ENCODE measurements around the gene ZNF423. TPM values are rescaled to one million over a fixed set of nuclear protein-coding genes. Genes with fewer than 3 reads are reported as not detected.

ZNF423 gene
- total RNA-seq, 3 donors from 2014 or later (not counting 1 experiment from before 2014, with no cell fraction given), result not detected

- H3K27me3 Mint-ChIP-seq (ENCODE audit: low read depth in 2 of 2), result peaks cover 18 to 41% of the 10 kb centered on the region in 2 donors
- 12% methylated on average over 18 of the region's 18 CpGs for WGBS (ENCODE audit: insufficient coverage)
- intact Hi-C loops (cut with micrococcal nuclease), result no loop called here
Measured at GRCh38 chr16:49484451-49484849, 371.5 kb downstream of the ZNF423 start.

GRCh38 chr16:49483651-49484450 lies 372.1 kb downstream of the ZNF423 start:
- Histone ChIP-seq H3K36me3 (ENCODE audit: control insufficient read depth, insufficient read depth, low read length) (no peaks in the 10 kb centered on the region), H3K4me1 (ENCODE audit: control insufficient read depth, insufficient read depth, low read length) (peaks cover 4% of the 10 kb centered on the region), H3K27ac (ENCODE audit: low read length) (no peak overlapping the region), H3K4me3 (ENCODE audit: low read length) (no peak overlapping the region), H3K27me3 (ENCODE audit: control insufficient read depth, insufficient read depth, low read length) (no peaks in the 10 kb centered on the region), H3K9me3 (ENCODE audit: control insufficient read depth, insufficient read depth, low read length) (no peaks in the 10 kb centered on the region)
- H3K27me3 Mint-ChIP-seq (ENCODE audit: low read depth in 2 of 2), result peaks cover 18 to 41% of the 10 kb centered on the region in 2 donors
- DNase-seq (no peak), ATAC-seq (no peak)
- intact Hi-C loops (cut with micrococcal nuclease), result no loop called here
- no peak overlapping the region for H3K4me3 Mint-ChIP-seq
- no peaks in the 10 kb centered on the region for H3K4me1 Mint-ChIP-seq
- no peak overlapping the region for H3K27ac Mint-ChIP-seq
- H3K36me3 Mint-ChIP-seq, result no peaks in the 10 kb centered on the region
- no peaks in the 10 kb centered on the region for H3K9me3 Mint-ChIP-seq
- 67% methylated on average over 21 of the region's 22 CpGs for WGBS (ENCODE audit: insufficient coverage)
- no peak for TF ChIP-seq CTCF (IDR thresholded peaks at IDR 0.05)

More at GRCh38 chr16:49484451-49484849, 371.5 kb downstream of the ZNF423 start:
- Mint-ChIP-seq H3K4me1 (no peaks in the 10 kb centered on the region), H3K9me3 (no peaks in the 10 kb centered on the region), H3K27ac (no peak overlapping the region), H3K36me3 (no peaks in the 10 kb centered on the region), H3K4me3 (no peak overlapping the region)
- no peaks in the 10 kb centered on the region for H3K36me3 ChIP-seq (ENCODE audit: control insufficient read depth, insufficient read depth, low read length)
- DNase-seq (peak in 1 of 2 donors; percentile 38), ATAC-seq (peak in 1 of 3 donors; percentile 72)
- no peak for TF ChIP-seq CTCF (IDR thresholded peaks at IDR 0.05)
- H3K27ac ChIP-seq (ENCODE audit: low read length), result no peak overlapping the region
- H3K9me3 ChIP-seq (ENCODE audit: control insufficient read depth, insufficient read depth, low read length), result no peaks in the 10 kb centered on the region
- no peaks in the 10 kb centered on the region for H3K27me3 ChIP-seq (ENCODE audit: control insufficient read depth, insufficient read depth, low read length)
- peaks cover 4% of the 10 kb centered on the region for H3K4me1 ChIP-seq (ENCODE audit: control insufficient read depth, insufficient read depth, low read length)
- H3K4me3 ChIP-seq (ENCODE audit: low read length), result no peak overlapping the region

- H3K4me1 Mint-ChIP-seq, result no peaks in the 10 kb centered on the region
- 93% methylated on average over 9 of the region's 9 CpGs for WGBS (ENCODE audit: insufficient coverage)
Measured at GRCh38 chr16:49483251-49483650, 372.7 kb downstream of the ZNF423 start.

More at GRCh38 chr16:49483251-49483650, 372.7 kb downstream of the ZNF423 start:
- intact Hi-C loops (cut with micrococcal nuclease), result no loop called here
- Histone ChIP-seq H3K9me3 (ENCODE audit: control insufficient read depth, insufficient read depth, low read length) (no peaks in the 10 kb centered on the region), H3K27ac (ENCODE audit: low read length) (no peak overlapping the region), H3K36me3 (ENCODE audit: control insufficient read depth, insufficient read depth, low read length) (no peaks in the 10 kb centered on the region), H3K4me1 (ENCODE audit: control insufficient read depth, insufficient read depth, low read length) (peaks cover 4% of the 10 kb centered on the region), H3K27me3 (ENCODE audit: control insufficient read depth, insufficient read depth, low read length) (no peaks in the 10 kb centered on the region), H3K4me3 (ENCODE audit: low read length) (no peak overlapping the region)
- no peak for TF ChIP-seq CTCF (IDR thresholded peaks at IDR 0.05)
- no peaks in the 10 kb centered on the region for H3K36me3 Mint-ChIP-seq
- peaks cover 18 to 41% of the 10 kb centered on the region in 2 donors for H3K27me3 Mint-ChIP-seq (ENCODE audit: low read depth in 2 of 2)
- H3K4me3 Mint-ChIP-seq, result no peak overlapping the region
- no peak overlapping the region for H3K27ac Mint-ChIP-seq
- DNase-seq, result no peak
- no peaks in the 10 kb centered on the region for H3K9me3 Mint-ChIP-seq
- ATAC-seq, result no peak
